OCI-LY1 (cell line): ENCODE results near the gene HCK.

ENCODE experiments used
- H2AFZ ChIP-seq: fragments of 200-600 bp; sonication (generic), shearing (Covaris generic); 2 replicates; pipeline ENCODE4 v1.6.0; 2014; ENCODE audit warnings: antibody characterized with exemption, mild to moderate bottlenecking, low read length
- H3F3A ChIP-seq: fragments of 200-600 bp; sonication (generic), shearing (Covaris generic); 2 replicates; pipeline ENCODE4 v1.6.0; 2014; ENCODE audit warnings: mild to moderate bottlenecking, antibody characterized with exemption, low read length, moderate library complexity; ENCODE audit not compliant: insufficient read depth
- H3K27ac ChIP-seq: fragments of 200-600 bp; sonication (generic); 2 replicates; pipeline ENCODE4 v1.5.1; 2014; ENCODE audit warnings: low read length, mixed run types, mild to moderate bottlenecking, low read depth; ENCODE audit not compliant: poor library complexity, severe bottlenecking
- H3K27me3 ChIP-seq: fragments of 200-600 bp; sonication (generic); 2 replicates; pipeline ENCODE4 v1.6.0; 2014; ENCODE audit warnings: antibody characterized with exemption, mild to moderate bottlenecking, low read length, moderate library complexity; ENCODE audit not compliant: insufficient read depth
- H3K36me3 ChIP-seq: fragments of 200-600 bp; sonication (generic); 2 replicates; pipeline ENCODE4 v1.6.1; 2014; ENCODE audit warnings: mild to moderate bottlenecking, antibody characterized with exemption, low read length, moderate library complexity, mixed read lengths; ENCODE audit not compliant: insufficient read depth
- H3K4me1 ChIP-seq: fragments of 200-600 bp; sonication (generic); 2 replicates; pipeline ENCODE4 v1.5.1; 2014; ENCODE audit warnings: mild to moderate bottlenecking, low read length, moderate library complexity; ENCODE audit not compliant: insufficient read depth, severe bottlenecking
- H3K4me2 ChIP-seq: fragments of 200-600 bp; sonication (generic), shearing (Covaris generic); 2 replicates; pipeline ENCODE4 v1.6.1; 2014; ENCODE audit warnings: low read length
- H3K4me3 ChIP-seq: fragments of 200-600 bp; sonication (generic); 2 replicates; pipeline ENCODE4 v1.5.1; 2014; ENCODE audit warnings: low read length, low read depth, mild to moderate bottlenecking, mixed read lengths; ENCODE audit not compliant: poor library complexity, severe bottlenecking
- H3K79me2 ChIP-seq: fragments of 200-600 bp; shearing (Covaris generic); 2 replicates; pipeline ENCODE4 v1.6.1; 2016; ENCODE audit warnings: mixed run types, low read length, mixed read lengths; ENCODE audit not compliant: insufficient read depth
- H3K9ac ChIP-seq: fragments of 200-600 bp; sonication (generic), shearing (Covaris generic); 2 replicates; pipeline ENCODE4 v1.6.1; 2014; ENCODE audit warnings: mild to moderate bottlenecking, low read length, mixed read lengths
- H3K9me2 ChIP-seq: fragments of 200-600 bp; sonication (generic), shearing (Covaris generic); 2 replicates; pipeline ENCODE4 v1.6.1; 2014; ENCODE audit warnings: low read depth, mild to moderate bottlenecking, low read length, mixed read lengths
- H3K9me3 ChIP-seq: fragments of 200-600 bp; shearing (Covaris generic); 2 replicates; pipeline ENCODE4 v1.6.1; 2014; ENCODE audit warnings: low read length, mixed read lengths
- H4K20me1 ChIP-seq: fragments of 200-600 bp; sonication (generic), shearing (Covaris generic); 2 replicates; pipeline ENCODE4 v1.6.0; 2016; ENCODE audit warnings: mild to moderate bottlenecking, low read length; ENCODE audit not compliant: insufficient read depth
- CTCF ChIP-seq: fragments of 200-600 bp; sonication (generic), shearing (Covaris generic); IDR thresholded peaks from 2 replicates; pipeline ENCODE4 v1.5.1; 2017; ENCODE audit warnings: mild to moderate bottlenecking, antibody characterized with exemption, low read length, moderate library complexity, mixed read lengths
- EZH2 ChIP-seq: fragments of 200-600 bp; sonication (generic), shearing (Covaris generic); IDR thresholded peaks from 2 replicates; pipeline ENCODE4 v1.8.0; 2017; ENCODE audit warnings: borderline replicate concordance, mixed run types, mild to moderate bottlenecking, antibody characterized with exemption, low read length, moderate library complexity, mixed read lengths

Gene HCK

DNA sequence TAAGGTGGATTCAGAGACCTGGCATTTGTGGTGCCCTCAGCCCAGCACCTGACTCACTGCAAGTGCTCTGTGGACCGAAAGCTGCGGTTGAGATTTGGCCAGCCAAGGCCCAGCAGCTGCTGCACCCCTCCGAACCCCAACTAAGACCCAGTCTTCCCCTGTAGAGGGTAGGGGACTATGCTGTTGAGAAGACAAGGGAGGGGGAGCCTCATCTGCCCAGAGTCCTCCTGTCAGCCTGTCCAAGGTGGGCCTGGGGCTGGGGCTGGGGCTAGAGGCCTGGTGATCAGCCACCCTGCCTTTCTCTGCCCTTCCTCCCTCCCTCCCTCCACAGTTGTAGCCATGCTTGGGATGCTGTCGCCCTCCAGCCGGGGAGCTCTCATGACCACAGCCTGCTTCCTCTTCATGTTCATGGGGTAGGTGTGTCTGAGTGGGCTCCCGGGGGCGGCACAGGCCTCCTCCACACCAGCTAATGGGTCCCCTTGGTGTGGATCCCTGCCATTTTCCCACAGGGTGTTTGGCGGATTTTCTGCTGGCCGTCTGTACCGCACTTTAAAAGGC, 98.3 kb downstream of the HCK start:
- Histone ChIP-seq H2AFZ (no peak overlapping the region), H3K4me3 (no peak overlapping the region), H3F3A (no peaks in the 10 kb centered on the region), H3K9me3 (no peaks in the 10 kb centered on the region), H3K4me1 (no peaks in the 10 kb centered on the region), H3K36me3 (peaks cover 75% of the 10 kb centered on the region), H3K9ac (no peak overlapping the region), H4K20me1 (no peaks in the 10 kb centered on the region), H3K9me2 (no peaks in the 10 kb centered on the region), H3K27me3 (no peaks in the 10 kb centered on the region), H3K79me2 (no peaks in the 10 kb centered on the region), H3K27ac (no peak overlapping the region), H3K4me2 (no peak overlapping the region)
- TF ChIP-seq CTCF (no peak), EZH2 (no peak)
